Neural cell (in vitro differentiated cells): Measurements from ENCODE around the gene DAZAP1.
A peak's percentile ranks its signal among the peaks of the same experiment; 100 is the strongest.

Experiments
- CTCF ChIP-seq: fragments of 450-650 bp; IDR thresholded peaks from 2 replicates; pipeline ENCODE4 v1.5.1; 2014; ENCODE audit warnings: antibody characterized with exemption, mild to moderate bottlenecking, moderate library complexity; ENCODE audit not compliant: poor library complexity, severe bottlenecking
- EP300 ChIP-seq: fragments of 450-650 bp; conservative IDR thresholded peaks from 2 replicates; pipeline ENCODE4 v1.6.1; 2014; ENCODE audit warnings: antibody characterized with exemption, mild to moderate bottlenecking, moderate library complexity; ENCODE audit not compliant: poor library complexity, severe bottlenecking
- EZH2 ChIP-seq: fragments of 200-600, 300-800 bp; shearing (Covaris generic), sonication (generic); IDR thresholded peaks from 2 replicates; pipeline ENCODE4 v1.6.1; 2014; ENCODE audit warnings: antibody characterized with exemption, low read length, borderline replicate concordance, mild to moderate bottlenecking; ENCODE audit not compliant: insufficient read depth, poor library complexity, severe bottlenecking
- MXI1 ChIP-seq: fragments of 450-650 bp; conservative IDR thresholded peaks from 2 replicates; pipeline ENCODE4 v1.6.1; 2014; ENCODE audit warnings: antibody characterized with exemption, mild to moderate bottlenecking; ENCODE audit not compliant: poor library complexity, severe bottlenecking
- POLR2AphosphoS5 ChIP-seq: IDR thresholded peaks from 2 replicates; pipeline ENCODE4 v1.6.1; 2012
- RAD21 ChIP-seq: fragments of 450-650 bp; conservative IDR thresholded peaks from 2 replicates; pipeline ENCODE4 v1.6.1; 2014; ENCODE audit warnings: antibody characterized with exemption, mild to moderate bottlenecking, moderate library complexity
- REST ChIP-seq: IDR thresholded peaks from 2 replicates; pipeline ENCODE4 v1.6.1; 2012; ENCODE audit warnings: borderline replicate concordance
- SMC3 ChIP-seq: fragments of 450-650 bp; conservative IDR thresholded peaks from 2 replicates; pipeline ENCODE4 v1.6.1; 2014; ENCODE audit warnings: antibody characterized with exemption, mild to moderate bottlenecking, moderate library complexity; ENCODE audit not compliant: poor library complexity
- TAF1 ChIP-seq: IDR thresholded peaks from 2 replicates; pipeline ENCODE4 v1.6.1; 2012; ENCODE audit warnings: low read depth

GRCh38 chr19:1474765-1475351 is 67.5 kb downstream of the DAZAP1 start:
- no peak for TF ChIP-seq CTCF
- TF ChIP-seq POLR2AphosphoS5, result peak; percentile 12
- no peak for TF ChIP-seq MXI1
- no peak for TF ChIP-seq RAD21
- no peak for TF ChIP-seq SMC3
- TF ChIP-seq EZH2, result no peak
- TF ChIP-seq EP300, result no peak
- no peak for TF ChIP-seq REST
- TF ChIP-seq TAF1, result no peak
